Muscle layer of colon (tissue), 2 donors: Measurements from ENCODE around the gene ITPR3.

Experiments used
- H3K27ac ChIP-seq: one replicate; pipeline ENCODE4 v1.7.0; 2013; ENCODE audit warnings: low read depth, mild to moderate bottlenecking, low read length, moderate library complexity
- H3K27me3 ChIP-seq, 2 donors: one replicate each; pipeline ENCODE4 v1.7.0; 2013; ENCODE audit warnings: low read length in 2 of 2, mild to moderate bottlenecking in 2 of 2; ENCODE audit not compliant: insufficient read depth in 2 of 2, control insufficient read depth in 1 of 2
- H3K36me3 ChIP-seq: one replicate; pipeline ENCODE4 v1.7.0; 2013; ENCODE audit warnings: mild to moderate bottlenecking, low read length; ENCODE audit not compliant: insufficient read depth
- H3K4me1 ChIP-seq: one replicate; pipeline ENCODE4 v1.7.0; 2013; ENCODE audit warnings: mild to moderate bottlenecking, low read length; ENCODE audit not compliant: insufficient read depth
- H3K4me3 ChIP-seq, 2 donors: one replicate each; pipeline ENCODE4 v1.7.0; 2013; ENCODE audit warnings: low read length in 2 of 2, low read depth in 1 of 2, mild to moderate bottlenecking in 1 of 2, moderate library complexity in 1 of 2
- H3K9ac ChIP-seq: one replicate; pipeline ENCODE4 v1.7.0; 2013; ENCODE audit warnings: low read length
- H3K9me3 ChIP-seq: one replicate; pipeline ENCODE4 v1.7.0; 2013; ENCODE audit warnings: mild to moderate bottlenecking, low read length
- donor health status: abdominal sarcoma.
- donor health status: Adenocarcinoma of cecum.

The ITPR3 gene

GRCh38 chr6:33663727-33664449 is 42.8 kb downstream of the ITPR3 start:
- Histone ChIP-seq H3K27ac (no peak overlapping the region), H3K9me3 (no peaks in the 10 kb centered on the region), H3K9ac (no peak overlapping the region), H3K4me1 (no peaks in the 10 kb centered on the region), H3K4me3 (no peak overlapping the region), H3K36me3 (no peaks in the 10 kb centered on the region), H3K27me3 (no peaks in the 10 kb centered on the region)

GRCh38 chr6:33664506-33665057 is 43.5 kb downstream of the ITPR3 start:
- Histone ChIP-seq H3K36me3 (no peaks in the 10 kb centered on the region), H3K27ac (no peak overlapping the region), H3K27me3 (no peaks in the 10 kb centered on the region), H3K9me3 (no peaks in the 10 kb centered on the region), H3K4me1 (no peaks in the 10 kb centered on the region), H3K9ac (no peak overlapping the region), H3K4me3 (no peak overlapping the region)

DNA sequence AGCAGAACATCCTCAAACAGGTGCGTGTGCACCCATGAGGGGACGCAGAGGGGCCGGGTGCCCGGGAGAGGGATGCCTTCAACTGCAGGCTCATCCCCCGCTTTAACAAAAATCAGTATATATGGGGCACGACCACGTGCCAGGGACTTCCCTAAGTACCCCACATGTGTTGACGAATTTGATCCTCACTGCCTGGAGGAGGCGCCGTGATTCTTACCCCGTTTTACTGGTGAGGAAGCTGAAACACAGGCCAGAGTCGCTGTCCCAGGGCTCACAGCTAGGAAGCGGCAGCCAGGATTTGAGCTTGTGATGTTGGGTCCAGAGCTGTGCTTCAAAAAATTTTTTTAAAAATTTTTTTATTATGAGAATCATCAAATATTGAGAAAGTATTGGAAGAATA is 44.8 kb downstream of the ITPR3 start:
- Histone ChIP-seq H3K4me3 (no peak overlapping the region), H3K27me3 (no peaks in the 10 kb centered on the region), H3K4me1 (no peaks in the 10 kb centered on the region), H3K36me3 (no peaks in the 10 kb centered on the region), H3K9me3 (no peaks in the 10 kb centered on the region), H3K9ac (no peak overlapping the region), H3K27ac (no peak overlapping the region)

- H3K4me3 ChIP-seq, result no peak overlapping the region
- H3K27ac ChIP-seq, result no peak overlapping the region
- H3K36me3 ChIP-seq, result no peaks in the 10 kb centered on the region
- no peaks in the 10 kb centered on the region for H3K9me3 ChIP-seq
- no peaks in the 10 kb centered on the region for H3K4me1 ChIP-seq
- no peaks in the 10 kb centered on the region for H3K27me3 ChIP-seq
- H3K9ac ChIP-seq, result no peak overlapping the region
Measured at GRCh38 chr6:33667072-33667471, 46.0 kb downstream of the ITPR3 start.

GRCh38 chr6:33667776-33668175 is 46.7 kb downstream of the ITPR3 start:
- Histone ChIP-seq H3K27ac (no peak overlapping the region), H3K4me3 (no peak overlapping the region), H3K9me3 (no peaks in the 10 kb centered on the region), H3K4me1 (no peaks in the 10 kb centered on the region), H3K27me3 (no peaks in the 10 kb centered on the region), H3K9ac (no peak overlapping the region), H3K36me3 (no peaks in the 10 kb centered on the region)

DNA sequence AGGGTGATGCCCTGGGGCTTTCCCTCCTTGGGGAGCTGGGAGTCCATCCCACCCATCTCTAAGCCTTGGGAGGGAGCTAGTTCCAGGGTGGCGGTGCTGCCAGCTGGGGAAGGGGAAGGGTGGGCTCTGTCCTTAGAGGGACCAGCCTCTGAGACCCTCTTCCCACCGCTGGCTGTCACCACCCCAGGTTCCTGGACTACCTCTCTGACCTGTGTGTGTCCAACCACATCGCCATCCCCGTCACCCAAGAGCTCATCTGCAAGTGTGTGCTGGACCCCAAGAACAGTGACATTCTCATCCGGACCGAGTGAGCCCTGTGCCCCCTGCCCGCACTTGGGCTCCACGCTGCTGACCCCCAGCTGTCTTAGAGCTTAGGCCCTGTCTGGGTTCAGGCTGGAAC is 47.2 kb downstream of the ITPR3 start:
- H3K36me3 ChIP-seq, result no peaks in the 10 kb centered on the region
- H3K9me3 ChIP-seq, result no peaks in the 10 kb centered on the region
- H3K4me3 ChIP-seq, result no peak overlapping the region
- no peaks in the 10 kb centered on the region for H3K4me1 ChIP-seq
- no peak overlapping the region for H3K27ac ChIP-seq
- no peaks in the 10 kb centered on the region for H3K27me3 ChIP-seq
- H3K9ac ChIP-seq, result no peak overlapping the region

- Histone ChIP-seq H3K9me3 (no peaks in the 10 kb centered on the region), H3K27me3 (no peaks in the 10 kb centered on the region), H3K4me3 (no peak overlapping the region), H3K9ac (no peak overlapping the region), H3K27ac (no peak overlapping the region), H3K4me1 (no peaks in the 10 kb centered on the region), H3K36me3 (no peaks in the 10 kb centered on the region)
Measured at GRCh38 chr6:33668914-33669313, 47.8 kb downstream of the ITPR3 start.

GRCh38 chr6:33670086-33670660 is 49.1 kb downstream of the ITPR3 start:
- no peaks in the 10 kb centered on the region for H3K27me3 ChIP-seq
- H3K9me3 ChIP-seq, result no peaks in the 10 kb centered on the region
- no peak overlapping the region for H3K9ac ChIP-seq
- no peak overlapping the region for H3K27ac ChIP-seq
- H3K36me3 ChIP-seq, result no peaks in the 10 kb centered on the region
- no peak overlapping the region for H3K4me3 ChIP-seq
- H3K4me1 ChIP-seq, result no peaks in the 10 kb centered on the region

GRCh38 chr6:33670971-33671743 is 50.0 kb downstream of the ITPR3 start:
- H3K27ac ChIP-seq, result no peak overlapping the region

DNA sequence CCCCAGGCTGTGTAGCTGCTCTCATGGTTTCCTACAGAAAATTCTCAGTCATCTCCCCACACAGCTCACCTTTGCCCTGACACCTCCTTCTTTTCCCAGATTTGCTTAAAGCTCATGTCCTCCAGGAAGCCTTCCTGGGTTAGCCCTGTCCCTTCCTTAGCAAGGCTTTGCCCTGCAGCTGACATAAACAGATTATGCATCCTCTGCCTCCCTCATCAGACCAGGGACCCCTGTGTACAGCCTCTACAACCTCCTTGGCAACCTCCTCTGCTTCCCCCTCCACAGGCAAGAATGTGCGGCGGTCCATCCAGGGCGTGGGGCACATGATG is 50.6 kb downstream of the ITPR3 start:
- H3K27me3 ChIP-seq, result no peaks in the 10 kb centered on the region
- H3K9ac ChIP-seq, result no peak overlapping the region
- H3K4me3 ChIP-seq, result no peak overlapping the region
- H3K27ac ChIP-seq, result no peak overlapping the region
- H3K4me1 ChIP-seq, result no peaks in the 10 kb centered on the region
- no peaks in the 10 kb centered on the region for H3K36me3 ChIP-seq
- no peaks in the 10 kb centered on the region for H3K9me3 ChIP-seq

More at GRCh38 chr6:33670971-33671743, 50.0 kb downstream of the ITPR3 start:
- Histone ChIP-seq H3K9me3 (no peaks in the 10 kb centered on the region), H3K4me1 (no peaks in the 10 kb centered on the region), H3K36me3 (no peaks in the 10 kb centered on the region), H3K4me3 (no peak overlapping the region), H3K27me3 (no peaks in the 10 kb centered on the region), H3K9ac (no peak overlapping the region)

DNA sequence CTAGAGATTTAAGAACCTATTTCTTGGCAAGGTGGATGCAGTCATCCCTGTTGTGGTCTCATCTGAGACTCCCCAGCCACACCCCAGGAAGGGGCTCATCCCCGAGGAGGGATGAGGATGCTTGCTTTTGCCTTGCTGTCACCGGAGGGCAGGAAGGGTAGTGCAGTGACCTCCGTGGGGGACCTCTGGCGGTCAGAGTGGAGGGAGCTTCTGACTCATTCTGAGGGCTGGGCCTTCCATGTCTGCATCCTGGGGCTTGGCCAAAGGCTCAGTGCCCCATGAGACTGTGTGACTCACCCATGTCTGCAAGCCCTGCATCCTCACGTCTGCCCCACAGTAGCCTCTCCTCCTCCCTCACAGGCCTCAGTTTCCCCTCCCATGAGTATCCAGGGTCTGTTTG is 51.7 kb downstream of the ITPR3 start:
- Histone ChIP-seq H3K9me3 (no peaks in the 10 kb centered on the region), H3K27ac (no peak overlapping the region), H3K4me3 (no peak overlapping the region), H3K27me3 (no peaks in the 10 kb centered on the region), H3K9ac (no peak overlapping the region), H3K36me3 (no peaks in the 10 kb centered on the region), H3K4me1 (no peaks in the 10 kb centered on the region)
